Nephron (organoid): ENCODE measurements around the gene KLRF2.
A peak's percentile ranks its signal among the peaks of the same experiment; 100 is the strongest.

Experiments
- H3K27ac Mint-ChIP-seq, 3 experiments: 2 replicates each; pipeline ENCODE4 v1.8.0; 2020; ENCODE audit warnings: mixed read lengths in 3 of 3, mild to moderate bottlenecking in 2 of 3, moderate library complexity in 1 of 3
- H3K27me3 Mint-ChIP-seq: 2 replicates; pipeline ENCODE4 v1.8.0; 2021; ENCODE audit warnings: low read depth, mild to moderate bottlenecking, moderate library complexity, mixed read lengths
- H3K36me3 Mint-ChIP-seq: 2 replicates; pipeline ENCODE4 v1.8.0; 2020; ENCODE audit warnings: low read depth, mixed read lengths
- H3K4me1 Mint-ChIP-seq: 2 replicates; pipeline ENCODE4 v1.8.0; 2020; ENCODE audit warnings: mixed read lengths
- H3K4me3 Mint-ChIP-seq, 3 experiments: 2 replicates each; pipeline ENCODE4 v1.8.0; 2020; ENCODE audit warnings: mild to moderate bottlenecking in 3 of 3, mixed read lengths in 3 of 3, moderate library complexity in 2 of 3
- H3K9me3 Mint-ChIP-seq: 2 replicates; pipeline ENCODE4 v1.8.0; 2020; ENCODE audit warnings: mixed read lengths
- TF ChIP-seq, protein P1 (sequence below), 3 experiments: fragments of 200-600 bp; sonication (generic); IDR thresholded peaks; one replicate each; pipeline ENCODE4 v1.5.0; 2021; ENCODE audit warnings: antibody characterized with exemption in 3 of 3; ENCODE audit not compliant: unreplicated experiment in 3 of 3

The KLRF2 gene

DNA sequence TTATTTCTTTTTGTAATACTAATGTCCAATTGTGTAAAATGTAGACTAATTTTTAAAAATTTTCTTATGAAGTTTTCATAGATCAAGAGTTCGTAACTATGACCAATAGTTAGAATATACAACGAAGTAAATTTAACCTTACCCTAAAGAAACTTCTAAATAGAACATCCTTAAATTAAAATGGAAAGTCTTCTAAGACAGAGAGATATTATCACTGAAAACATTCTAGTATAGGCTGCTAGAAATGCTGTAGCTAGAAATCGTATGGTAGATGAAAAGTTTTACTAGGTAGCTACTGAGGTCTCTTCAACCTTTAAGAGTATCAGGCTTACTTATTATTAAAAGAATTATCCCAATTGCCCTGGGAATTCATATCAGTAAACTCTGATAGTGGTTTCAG is 50.0 kb downstream of the KLRF2 start:
- no peak overlapping the region for H3K4me3 Mint-ChIP-seq
- TF ChIP-seq, protein P1, sequence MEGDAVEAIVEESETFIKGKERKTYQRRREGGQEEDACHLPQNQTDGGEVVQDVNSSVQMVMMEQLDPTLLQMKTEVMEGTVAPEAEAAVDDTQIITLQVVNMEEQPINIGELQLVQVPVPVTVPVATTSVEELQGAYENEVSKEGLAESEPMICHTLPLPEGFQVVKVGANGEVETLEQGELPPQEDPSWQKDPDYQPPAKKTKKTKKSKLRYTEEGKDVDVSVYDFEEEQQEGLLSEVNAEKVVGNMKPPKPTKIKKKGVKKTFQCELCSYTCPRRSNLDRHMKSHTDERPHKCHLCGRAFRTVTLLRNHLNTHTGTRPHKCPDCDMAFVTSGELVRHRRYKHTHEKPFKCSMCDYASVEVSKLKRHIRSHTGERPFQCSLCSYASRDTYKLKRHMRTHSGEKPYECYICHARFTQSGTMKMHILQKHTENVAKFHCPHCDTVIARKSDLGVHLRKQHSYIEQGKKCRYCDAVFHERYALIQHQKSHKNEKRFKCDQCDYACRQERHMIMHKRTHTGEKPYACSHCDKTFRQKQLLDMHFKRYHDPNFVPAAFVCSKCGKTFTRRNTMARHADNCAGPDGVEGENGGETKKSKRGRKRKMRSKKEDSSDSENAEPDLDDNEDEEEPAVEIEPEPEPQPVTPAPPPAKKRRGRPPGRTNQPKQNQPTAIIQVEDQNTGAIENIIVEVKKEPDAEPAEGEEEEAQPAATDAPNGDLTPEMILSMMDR (IDR thresholded peaks at IDR 0.05; ENCODE audit: unreplicated experiment in 3 of 3), result no peak
- no peaks in the 10 kb centered on the region for H3K9me3 Mint-ChIP-seq
- H3K27me3 Mint-ChIP-seq, result no peaks in the 10 kb centered on the region
- H3K4me1 Mint-ChIP-seq, result peaks cover 15% of the 10 kb centered on the region
- no peak overlapping the region for H3K27ac Mint-ChIP-seq
- no peaks in the 10 kb centered on the region for H3K36me3 Mint-ChIP-seq

DNA sequence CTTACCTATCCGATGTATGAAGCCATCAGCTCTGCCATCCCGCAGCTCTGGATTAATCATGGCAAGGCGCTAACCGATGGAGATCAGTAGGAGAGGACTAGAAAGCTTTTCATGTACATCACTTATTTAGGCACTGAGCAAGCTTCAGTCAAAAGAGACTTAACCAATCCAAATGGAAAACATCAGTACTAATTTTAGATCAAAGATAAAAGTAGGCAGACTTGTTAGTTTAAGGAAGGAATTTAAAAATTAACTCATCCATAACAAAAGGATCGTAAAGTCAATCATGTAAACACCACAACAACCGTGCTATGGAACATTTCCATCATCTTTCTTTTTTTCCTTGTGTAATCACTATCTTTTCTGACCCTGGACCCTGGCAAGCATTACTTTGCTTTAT is 51.0 kb downstream of the KLRF2 start, which contains the start of gene CLEC2A:
CLEC2A (minus strand) TSS at position 101 of the 400 bp plus-strand sequence; CDS start at position 60, 41 bp downstream.
- Mint-ChIP-seq H3K27ac (peak within 1 kb of the TSS in 2 of 3 experiments; percentile 49 to 59), H3K36me3 (no peaks in the 10 kb centered on the region), H3K27me3 (no peaks in the 10 kb centered on the region), H3K9me3 (no peaks in the 10 kb centered on the region), H3K4me3 (no peak within 1 kb of the TSS), H3K4me1 (peaks cover 15% of the 10 kb centered on the region)
- TF ChIP-seq, protein P1 (IDR thresholded peaks at IDR 0.05; ENCODE audit: unreplicated experiment in 3 of 3), result no peak

DNA sequence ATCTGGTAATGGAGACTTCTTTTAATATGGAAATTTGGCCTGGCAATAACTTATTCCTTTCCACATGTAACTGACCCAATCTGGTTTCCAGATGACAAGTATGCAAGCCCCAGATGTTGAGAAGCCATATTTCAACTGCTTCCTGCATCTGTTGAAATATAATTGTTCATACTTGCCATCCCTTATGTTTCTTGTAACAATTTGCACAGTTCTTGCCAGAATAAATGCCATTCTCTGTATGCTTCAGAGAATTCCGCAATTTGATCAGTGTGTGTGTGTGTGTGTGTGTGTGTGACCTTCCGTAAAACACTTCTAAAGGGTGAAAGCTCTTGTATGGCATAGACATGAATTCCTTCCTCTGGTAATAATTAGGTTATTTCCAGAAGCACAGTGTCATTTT is 52.7 kb downstream of the KLRF2 start:
- H3K4me3 Mint-ChIP-seq, result no peak overlapping the region
- no peaks in the 10 kb centered on the region for H3K9me3 Mint-ChIP-seq
- H3K27me3 Mint-ChIP-seq, result no peaks in the 10 kb centered on the region
- TF ChIP-seq, protein P1 (IDR thresholded peaks at IDR 0.05; ENCODE audit: unreplicated experiment in 3 of 3), result no peak
- H3K27ac Mint-ChIP-seq, result peak overlapping the region in 1 of 3 experiments; percentile 2
- H3K4me1 Mint-ChIP-seq, result peaks cover 15% of the 10 kb centered on the region
- no peaks in the 10 kb centered on the region for H3K36me3 Mint-ChIP-seq

DNA sequence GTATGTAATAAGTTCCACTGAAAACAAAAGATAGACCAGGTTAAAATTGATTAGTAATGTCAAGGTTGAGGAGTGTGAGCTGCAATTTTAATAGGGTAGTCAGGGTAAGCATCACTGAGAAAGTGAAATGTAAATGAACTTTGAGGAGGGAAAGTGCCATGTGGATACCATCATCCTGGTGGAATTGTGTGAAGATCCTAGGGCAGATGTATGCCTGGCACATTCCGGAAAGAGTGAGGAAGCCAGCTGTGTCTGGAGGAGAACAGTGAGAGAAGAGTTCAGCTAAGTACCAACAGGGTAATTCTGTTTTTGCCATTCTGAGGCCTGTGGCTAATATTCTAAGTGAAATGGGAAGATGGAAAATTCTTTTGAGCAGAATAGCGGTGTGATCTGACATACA is 53.7 kb downstream of the KLRF2 start:
- TF ChIP-seq, protein P1 (IDR thresholded peaks at IDR 0.05; ENCODE audit: unreplicated experiment in 3 of 3), result no peak
- Mint-ChIP-seq H3K36me3 (no peaks in the 10 kb centered on the region), H3K4me3 (no peak overlapping the region), H3K27me3 (no peaks in the 10 kb centered on the region), H3K9me3 (no peaks in the 10 kb centered on the region), H3K4me1 (peaks cover 15% of the 10 kb centered on the region), H3K27ac (no peak overlapping the region)

DNA sequence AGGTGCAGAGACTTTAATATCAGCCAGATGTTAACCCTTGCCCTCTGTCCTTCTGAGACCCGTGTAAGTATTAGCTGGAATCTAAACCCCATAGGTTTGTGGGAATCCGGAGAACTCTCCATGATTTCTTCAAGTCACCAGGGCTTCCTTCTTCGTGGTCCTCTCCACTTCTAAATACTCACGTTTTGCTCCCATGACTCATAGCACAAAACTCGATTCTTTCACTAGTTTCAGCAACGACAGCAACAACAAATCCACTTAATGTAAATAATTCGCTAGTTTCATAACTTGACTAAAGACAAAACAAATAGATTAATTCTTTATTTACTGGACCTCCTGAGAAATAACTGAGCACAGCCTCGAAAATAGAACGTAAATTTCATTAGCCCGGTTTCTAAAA is 55.3 kb downstream of the KLRF2 start:
- no peak overlapping the region for H3K4me3 Mint-ChIP-seq
- H3K4me1 Mint-ChIP-seq, result peaks cover 13% of the 10 kb centered on the region
- TF ChIP-seq, protein P1 (IDR thresholded peaks at IDR 0.05; ENCODE audit: unreplicated experiment in 3 of 3), result no peak
- peaks cover 3% of the 10 kb centered on the region for H3K27me3 Mint-ChIP-seq
- peak overlapping the region in 1 of 3 experiments; percentile 37 for H3K27ac Mint-ChIP-seq
- no peaks in the 10 kb centered on the region for H3K36me3 Mint-ChIP-seq
- no peaks in the 10 kb centered on the region for H3K9me3 Mint-ChIP-seq

DNA sequence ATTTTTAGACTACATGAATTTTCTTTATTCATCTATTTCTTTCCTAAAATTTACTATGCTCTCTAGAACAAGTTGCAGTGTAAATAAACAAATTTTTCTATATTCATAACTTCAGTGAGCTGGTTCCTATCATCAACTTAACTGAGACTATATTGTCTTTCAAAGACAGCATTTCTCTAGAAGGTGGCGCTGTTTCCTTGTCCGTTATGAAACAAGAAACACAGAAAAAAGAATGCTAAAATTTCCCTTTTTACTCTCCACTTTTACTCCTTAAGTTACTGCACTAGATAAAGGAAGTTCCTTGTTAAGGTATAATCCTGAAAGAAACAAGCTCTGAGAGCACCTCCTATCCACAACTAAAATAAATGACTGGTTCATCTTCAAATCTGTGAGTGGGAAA is 59.1 kb downstream of the KLRF2 start:
- no peaks in the 10 kb centered on the region for H3K36me3 Mint-ChIP-seq
- TF ChIP-seq, protein P1 (IDR thresholded peaks at IDR 0.05; ENCODE audit: unreplicated experiment in 3 of 3), result peak in 2 of 3 experiments; percentile 11 to 39
- peaks cover 3% of the 10 kb centered on the region for H3K27me3 Mint-ChIP-seq
- H3K4me3 Mint-ChIP-seq, result no peak overlapping the region
- H3K9me3 Mint-ChIP-seq, result no peaks in the 10 kb centered on the region
- no peaks in the 10 kb centered on the region for H3K4me1 Mint-ChIP-seq
- H3K27ac Mint-ChIP-seq, result no peak overlapping the region
